Skin epidermis (tissue), 12 donors: ENCODE data around the gene EXOC3L2.
"Not testable (repeated sequence)": the region's sequence is repeated elsewhere in the genome, so short reads cannot be mapped to it uniquely, and the experiment has no call there.

ENCODE experiments used
- H3K27ac ChIP-seq, 21 experiments: fragments of 200-600 bp; sonication (generic) in 11 of 21; one replicate each; pipeline ENCODE4 v1.5.0; 2020; ENCODE audit warnings: mild to moderate bottlenecking in 3 of 21, inconsistent platforms in 2 of 21, moderate library complexity in 2 of 21
- H3K4me3 ChIP-seq, 7 experiments: fragments of 200-600 bp; sonication (generic) in 2 of 7; one replicate each; pipeline ENCODE4 v1.5.0; 2020; ENCODE audit warnings: inconsistent platforms in 2 of 7, mild to moderate bottlenecking in 2 of 7, moderate library complexity in 1 of 7

The EXOC3L2 gene

DNA sequence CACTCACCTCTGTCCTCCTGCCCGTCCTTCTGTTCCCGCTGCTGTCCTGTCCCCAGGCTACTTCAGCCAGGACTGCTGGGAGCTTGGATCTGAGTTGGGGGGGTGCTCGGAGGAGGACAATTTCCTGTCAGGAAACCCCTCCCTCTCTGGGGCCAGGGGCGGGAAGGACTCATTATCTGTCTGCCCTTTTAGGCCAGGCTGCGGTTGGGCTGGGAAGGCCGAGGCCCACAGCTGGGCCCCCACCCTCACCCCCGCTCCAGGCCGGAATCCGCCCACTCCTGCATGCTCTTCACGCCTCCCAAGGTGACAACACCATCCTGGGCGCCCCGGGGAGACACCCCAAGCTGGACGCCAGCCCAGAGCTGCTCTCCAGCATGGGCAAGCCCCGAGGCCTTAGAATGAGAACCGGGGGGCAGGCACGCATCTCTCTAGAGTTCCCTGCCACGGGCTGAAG lies at the start of gene EXOC3L2:
Gene EXOC3L2 (minus strand): TSS at position 74 of the 454 bp plus-strand sequence. CDS start 6,362 bp downstream, outside the sequence.
- peak within 1 kb of the TSS in 4 of 21 experiments; percentile 22 to 57 (median 33) for H3K27ac ChIP-seq
- H3K4me3 ChIP-seq: peak within 1 kb of the TSS in 1 of 7 experiments; percentile 1

DNA sequence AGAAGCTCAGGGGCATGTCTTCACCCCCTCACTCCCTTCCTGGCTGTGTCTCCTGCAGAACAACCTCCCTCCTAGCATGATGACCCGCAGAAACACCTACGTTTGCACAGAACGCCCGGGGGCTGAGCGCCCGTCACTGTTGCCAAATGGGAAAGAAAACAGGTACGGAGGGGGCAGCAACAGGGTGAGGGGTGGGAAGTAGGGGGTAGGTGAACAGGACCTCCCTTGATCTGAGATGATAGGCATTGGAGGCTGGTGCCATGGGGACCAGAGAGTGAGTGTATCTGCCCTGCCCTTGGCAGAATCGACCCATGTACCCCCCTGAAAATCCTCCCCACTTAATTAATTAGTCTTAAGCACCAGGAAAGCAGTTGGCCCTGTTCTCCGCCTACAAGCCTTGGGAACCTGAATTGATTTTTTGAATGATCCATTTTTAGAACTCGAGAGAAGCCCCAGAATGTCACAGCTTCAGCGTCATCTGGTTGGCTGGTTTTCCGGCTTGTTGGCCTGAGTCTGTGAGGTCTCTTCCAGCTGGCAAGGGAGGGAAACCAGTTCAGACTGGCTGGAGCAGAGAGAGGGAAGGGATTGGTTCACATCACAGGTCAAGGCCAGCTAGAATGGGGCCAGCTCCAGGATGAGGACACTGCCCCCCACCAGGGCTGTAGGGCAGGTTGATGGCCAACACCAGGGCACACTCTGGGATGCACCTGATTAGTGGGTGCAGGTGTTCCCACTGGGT lies 49.3 kb upstream of the EXOC3L2 start:
- Histone ChIP-seq H3K27ac (peak overlapping the region in 4 of 21 experiments; percentile 3 to 54 (median 30)), H3K4me3 (no peak overlapping the region)

DNA sequence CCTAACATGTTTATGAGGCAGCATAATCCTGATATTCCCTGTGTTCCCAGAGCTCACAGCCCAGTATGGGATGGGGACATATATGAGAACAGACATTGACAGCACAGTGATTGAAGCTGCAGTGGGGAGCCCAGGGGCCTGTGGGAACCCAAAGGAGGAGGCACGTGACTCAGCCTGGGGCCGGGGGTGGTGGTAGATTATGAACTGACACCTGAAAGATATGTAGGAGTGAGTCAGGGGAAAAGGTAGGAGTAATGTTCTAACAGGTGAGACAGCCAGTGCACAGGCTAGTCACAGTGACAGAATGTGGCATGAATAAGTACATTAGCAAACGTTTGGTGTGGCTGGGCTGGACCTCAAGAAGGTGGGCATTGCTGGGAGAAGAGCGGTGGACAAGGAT lies 48.5 kb upstream of the EXOC3L2 start:
- Histone ChIP-seq H3K27ac (peak overlapping the region in 2 of 21 experiments; percentile 37 to 54), H3K4me3 (no peak overlapping the region)

DNA sequence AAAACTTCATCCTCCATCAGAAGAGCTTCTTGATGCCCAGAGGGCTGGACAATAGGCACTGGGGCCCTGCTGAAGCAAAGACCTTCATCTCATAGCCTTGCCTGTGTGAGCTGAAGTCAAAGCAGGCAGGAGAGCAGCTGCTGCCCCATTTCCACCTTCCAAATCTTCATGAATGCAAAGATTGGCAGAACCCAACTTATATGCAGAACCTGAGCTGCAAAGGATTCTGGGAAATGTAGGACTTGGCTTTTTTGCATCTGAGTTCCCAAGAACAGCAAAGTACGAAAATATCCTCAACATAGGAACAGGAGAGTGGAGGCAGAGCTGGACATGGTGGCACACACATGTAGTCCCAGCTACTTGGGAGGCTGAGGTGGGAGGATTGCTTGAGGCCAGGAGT lies 46.6 kb upstream of the EXOC3L2 start:
- no peak overlapping the region for H3K27ac ChIP-seq
- no peak overlapping the region for H3K4me3 ChIP-seq

DNA sequence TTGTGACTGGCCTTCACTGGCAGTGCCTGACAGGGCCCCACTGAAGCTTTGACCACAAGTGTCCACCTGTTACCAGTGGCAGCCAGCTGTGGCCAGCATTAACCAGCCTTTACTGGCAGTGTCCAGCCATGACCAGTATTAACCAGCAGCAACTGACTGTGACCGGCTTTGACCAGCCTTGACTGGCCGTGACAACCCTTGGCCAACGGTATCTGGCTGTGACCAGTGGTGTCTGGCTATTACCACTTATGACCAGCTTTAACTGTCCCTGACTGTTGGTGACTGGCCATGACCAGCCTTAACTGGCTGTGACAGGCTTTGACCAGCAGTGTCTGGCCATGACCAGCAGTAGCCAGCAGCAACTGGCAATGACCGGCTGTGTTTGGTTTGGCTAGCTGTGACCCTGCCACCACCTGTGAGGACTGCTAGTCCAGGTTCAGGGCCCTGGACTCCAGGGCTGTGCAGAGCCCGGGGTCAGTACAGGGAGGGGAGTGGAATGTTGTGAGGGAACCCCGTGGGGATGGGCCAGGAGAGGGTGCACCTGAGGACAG lies 45.2 kb upstream of the EXOC3L2 start:
- Histone ChIP-seq H3K4me3 (no peak overlapping the region), H3K27ac (no peak overlapping the region)

DNA sequence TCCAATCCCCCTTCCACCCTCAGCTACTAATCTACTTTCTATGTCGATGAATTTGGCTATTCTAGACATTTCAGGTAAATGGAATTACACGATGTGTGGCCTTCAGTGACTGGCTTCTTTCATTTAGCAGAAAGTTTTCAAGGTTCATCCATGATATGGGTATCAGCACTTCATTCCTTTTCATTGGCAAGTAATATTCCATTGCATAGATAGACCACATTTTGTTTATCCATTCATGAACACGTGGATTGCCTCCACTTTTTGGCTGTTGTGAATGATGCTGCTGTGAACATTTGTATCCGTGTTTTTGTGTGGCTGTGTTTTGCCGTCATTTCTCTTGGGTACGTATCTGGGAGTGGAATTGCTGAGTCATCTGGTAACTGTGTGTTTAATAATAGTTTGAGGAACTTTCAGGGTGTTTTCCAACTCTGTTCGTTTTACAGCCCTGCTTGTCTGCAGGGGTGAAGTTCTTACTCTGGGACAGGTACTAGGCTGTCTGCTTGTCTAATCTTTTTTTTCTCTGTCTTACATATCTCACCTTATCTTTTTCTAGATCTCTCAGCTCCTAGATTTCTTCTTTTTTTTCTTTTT lies 38.3 kb upstream of the EXOC3L2 start:
- H3K27ac ChIP-seq: no peak overlapping the region
- H3K4me3 ChIP-seq: no peak overlapping the region

DNA sequence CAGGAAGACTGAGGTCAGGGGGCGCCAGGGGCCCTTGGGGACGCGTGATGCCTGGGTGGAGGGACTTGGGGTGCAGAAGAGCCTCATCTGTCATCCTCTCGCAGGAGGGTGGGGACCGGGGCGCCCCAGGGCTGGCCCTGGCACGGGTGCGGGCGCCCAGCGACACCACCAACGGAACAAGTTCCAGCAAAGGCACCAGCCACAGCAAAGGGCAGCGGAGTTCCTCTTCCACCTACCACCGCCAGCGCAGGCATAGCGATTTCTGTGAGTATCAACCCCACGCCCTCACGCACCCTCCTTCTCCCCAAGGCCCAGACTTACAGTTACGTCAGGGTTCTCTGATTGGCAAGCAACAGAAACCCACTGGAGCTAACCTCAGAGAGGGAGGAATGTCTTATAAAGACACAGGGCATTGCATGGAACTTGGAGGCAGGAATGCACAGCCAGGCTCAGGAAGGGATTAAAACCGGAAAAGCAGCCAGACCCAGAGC lies 35.3 kb upstream of the EXOC3L2 start:
- Histone ChIP-seq H3K27ac (peak overlapping the region in 1 of 21 experiments; percentile 35), H3K4me3 (no peak overlapping the region)

DNA sequence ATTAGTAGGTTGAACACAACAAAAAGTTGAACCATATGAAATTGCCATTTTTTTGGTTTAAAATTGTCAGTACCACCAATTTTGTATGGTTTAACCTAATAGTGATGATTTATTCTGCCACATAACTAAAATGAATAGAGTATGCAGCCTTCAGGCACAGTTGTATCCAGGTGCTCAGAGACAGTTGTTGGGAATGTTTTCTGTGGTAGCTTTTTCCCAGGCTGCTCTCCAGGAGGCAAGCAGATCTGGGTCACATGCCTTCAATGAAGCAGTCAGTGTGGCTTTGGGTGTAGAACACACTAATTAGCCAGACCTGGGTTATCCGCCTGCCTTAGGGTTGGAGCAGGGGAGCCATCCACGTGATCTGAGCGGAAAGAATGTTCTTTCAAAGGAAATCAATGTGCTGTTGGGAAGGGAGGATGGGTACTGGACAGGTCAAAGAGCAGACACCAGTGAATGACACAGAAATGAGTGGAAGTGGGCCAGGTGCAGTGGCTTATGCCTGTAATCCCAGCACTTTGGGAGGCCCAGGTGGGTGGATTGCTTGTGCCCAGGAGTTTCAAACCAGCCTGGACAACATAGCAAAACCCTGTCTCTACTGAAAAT lies 34.5 kb upstream of the EXOC3L2 start:
- H3K27ac ChIP-seq: no peak overlapping the region
- H3K4me3 ChIP-seq: no peak overlapping the region

DNA sequence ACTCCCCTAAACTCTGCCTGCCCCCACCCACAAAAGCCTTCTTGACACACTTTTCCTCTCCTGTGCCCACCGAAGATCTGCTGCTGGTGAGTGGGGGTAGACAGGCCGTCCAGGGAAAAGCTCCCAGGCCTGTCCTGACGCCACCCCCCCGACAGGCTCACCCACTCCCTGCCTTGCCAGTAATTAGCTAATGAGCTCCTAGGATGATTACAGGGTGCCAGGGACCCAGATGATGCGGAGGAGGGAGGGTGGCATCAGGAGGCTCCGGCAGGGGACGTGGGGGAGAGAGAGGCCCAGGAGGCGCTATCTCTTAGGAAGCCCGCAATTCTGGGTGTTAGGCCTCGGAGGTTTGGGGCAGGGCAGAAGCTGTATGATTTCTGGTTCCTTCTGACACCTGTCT lies 32.9 kb upstream of the EXOC3L2 start:
- Histone ChIP-seq H3K27ac (no peak overlapping the region), H3K4me3 (no peak overlapping the region)

DNA sequence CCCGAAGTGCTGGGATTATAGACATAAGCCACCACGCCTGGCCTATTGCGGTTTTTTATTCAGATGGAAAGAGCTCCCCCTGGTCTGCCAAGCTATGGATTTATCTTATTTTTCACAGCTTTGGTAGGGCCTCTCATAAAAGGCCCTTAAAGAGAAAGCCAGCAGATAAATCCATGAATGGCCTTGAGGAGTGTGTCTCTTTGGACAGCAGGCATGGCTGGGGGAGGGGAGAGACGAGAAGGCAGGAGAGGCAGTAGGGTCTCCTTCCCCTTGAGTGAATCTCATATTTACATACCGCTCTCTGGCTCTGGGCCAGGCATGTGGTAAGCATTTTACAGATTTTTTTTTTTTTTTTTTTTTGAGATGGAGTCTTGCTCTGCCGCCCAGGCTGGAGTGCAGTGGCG lies 31.1 kb upstream of the EXOC3L2 start:
- H3K27ac ChIP-seq: no peak overlapping the region

DNA sequence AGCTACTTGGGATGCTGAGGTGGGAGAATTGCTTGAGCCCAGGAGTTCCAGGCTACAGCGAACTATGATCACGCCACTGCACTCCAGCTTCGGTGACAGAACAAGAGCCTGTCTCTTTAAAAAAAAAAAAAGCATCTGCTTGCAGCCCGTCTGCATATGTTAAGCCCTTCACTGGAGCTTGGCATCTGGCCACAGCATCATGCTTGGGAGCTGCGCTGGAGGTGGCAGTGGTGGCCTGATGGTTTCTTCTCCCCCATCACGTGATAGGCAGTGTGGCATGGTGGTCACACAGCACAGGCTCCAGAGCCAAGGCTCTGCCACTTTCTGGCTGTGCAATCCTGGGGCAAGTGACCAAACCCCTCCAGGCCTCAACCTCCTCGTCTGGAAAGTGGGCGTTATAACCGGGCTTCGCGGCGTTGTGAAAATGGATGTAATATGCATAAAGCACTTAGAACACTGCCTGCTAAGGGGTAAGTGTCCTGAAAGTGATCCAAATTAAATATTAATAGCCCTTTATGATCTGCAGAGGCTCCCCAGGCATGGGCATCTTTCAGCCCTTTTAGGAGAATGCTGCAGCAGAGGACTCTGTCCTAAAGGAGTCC lies 30.3 kb upstream of the EXOC3L2 start:
- Histone ChIP-seq H3K27ac (no peak overlapping the region), H3K4me3 (no peak overlapping the region)

More for the DNA sequence above, 31.1 kb upstream of the EXOC3L2 start:
- H3K4me3 ChIP-seq: no peak overlapping the region

DNA sequence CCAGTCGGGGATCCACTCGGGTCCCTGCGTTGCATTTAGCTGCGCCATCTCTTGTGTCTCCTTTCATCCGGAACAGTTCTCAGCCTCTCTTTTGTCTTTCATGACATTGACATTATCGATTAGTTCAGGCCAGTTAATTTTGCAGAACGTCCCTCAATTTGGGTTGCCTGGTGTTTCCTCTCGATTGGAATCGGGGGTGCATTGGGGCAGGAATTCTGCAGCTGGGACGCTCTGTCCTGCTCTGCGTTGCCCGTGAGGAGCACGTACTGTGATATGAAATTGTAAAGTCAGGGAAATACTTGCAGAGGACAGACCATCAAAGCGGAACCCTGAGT lies 28.3 kb upstream of the EXOC3L2 start:
- H3K27ac ChIP-seq: no peak overlapping the region
- H3K4me3 ChIP-seq: no peak overlapping the region

DNA sequence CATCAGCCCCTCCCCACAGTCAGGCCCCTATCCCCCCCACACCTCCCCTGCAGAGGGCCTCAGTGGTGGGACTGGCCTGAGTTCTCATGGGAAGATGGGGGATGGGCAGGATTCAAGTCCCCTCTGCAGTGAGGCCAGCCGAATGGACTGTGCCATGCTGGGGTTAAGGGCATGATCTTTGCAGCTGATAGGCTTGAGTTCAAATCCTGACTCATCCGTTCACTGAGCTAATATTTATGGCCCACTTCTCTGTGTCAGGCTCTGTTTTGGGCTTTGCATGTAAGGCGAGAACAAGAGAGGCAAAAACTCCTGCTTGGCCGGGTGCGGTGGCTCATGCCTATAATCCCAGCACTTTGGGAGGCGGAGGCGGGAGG lies 26.5 kb upstream of the EXOC3L2 start:
- no peak overlapping the region for H3K4me3 ChIP-seq
- no peak overlapping the region for H3K27ac ChIP-seq

DNA sequence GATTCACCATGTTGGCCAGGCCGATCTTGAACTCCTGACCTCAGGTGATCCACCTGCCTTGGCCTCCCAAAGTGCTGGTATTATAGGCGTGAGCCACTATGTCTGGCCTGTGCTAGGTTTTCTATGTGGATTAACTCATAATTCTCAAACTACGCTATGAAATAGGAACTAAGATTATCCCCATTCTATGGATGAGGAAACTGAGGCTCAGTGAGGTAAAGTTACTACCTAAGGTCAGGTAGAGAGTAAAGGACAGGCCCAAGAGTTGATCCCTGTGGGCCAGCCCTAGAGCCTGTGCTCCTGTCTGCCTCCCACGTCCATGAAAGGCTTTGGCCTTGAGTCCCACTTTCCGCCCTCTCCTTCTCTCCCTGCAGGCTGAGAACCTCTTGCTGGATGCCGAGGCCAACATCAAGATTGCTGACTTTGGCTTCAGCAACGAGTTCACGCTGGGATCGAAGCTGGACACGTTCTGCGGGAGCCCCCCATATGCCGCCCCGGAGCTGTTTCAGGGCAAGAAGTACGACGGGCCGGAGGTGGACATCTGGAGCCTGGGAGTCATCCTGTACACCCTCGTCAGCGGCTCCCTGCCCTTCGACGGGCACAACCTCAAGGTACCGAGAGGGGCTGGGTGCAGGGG lies 26.0 kb upstream of the EXOC3L2 start:
- H3K4me3 ChIP-seq: no peak overlapping the region
- H3K27ac ChIP-seq: no peak overlapping the region

DNA sequence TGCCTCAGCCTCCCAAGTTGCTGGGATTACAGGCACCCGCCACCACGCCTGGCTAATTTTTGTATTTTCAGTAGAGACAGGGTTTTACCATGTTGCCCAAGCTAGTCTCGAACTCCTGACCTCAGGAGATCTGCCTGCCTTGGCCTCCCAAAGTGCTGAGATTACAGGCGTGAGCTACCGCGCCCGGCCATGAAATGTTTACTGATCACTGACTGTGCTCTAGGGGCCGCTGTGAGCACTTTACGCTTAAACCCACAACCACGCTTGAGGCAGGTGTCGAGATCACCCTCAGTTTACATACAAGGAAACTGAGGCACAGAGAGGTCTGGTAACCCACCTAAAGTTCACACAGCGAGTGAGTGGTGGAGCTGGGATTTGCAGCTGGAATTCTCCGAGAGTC lies 24.7 kb upstream of the EXOC3L2 start:
- not testable (repeated sequence) for H3K27ac ChIP-seq, H3K4me3 ChIP-seq

DNA sequence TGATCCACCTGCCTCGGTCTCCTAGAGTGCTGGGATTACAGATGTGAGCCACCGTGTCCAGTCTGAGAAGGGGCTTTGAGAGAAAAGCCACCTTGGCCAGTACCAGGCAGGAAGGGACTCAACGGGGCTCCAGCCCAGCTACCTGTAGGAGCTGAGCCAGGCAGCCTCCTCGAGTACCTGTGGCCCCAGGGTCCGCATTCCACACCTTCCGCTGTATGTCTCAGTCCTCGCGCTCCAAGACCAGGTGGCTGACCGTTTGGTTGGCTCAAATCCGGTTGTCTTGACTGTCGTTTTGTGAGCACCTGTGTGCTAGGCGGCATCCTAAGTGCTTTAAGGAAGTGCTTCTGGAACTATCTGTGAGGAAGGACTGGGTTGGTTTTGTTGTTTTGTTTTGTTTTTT lies 22.1 kb upstream of the EXOC3L2 start:
- no peak overlapping the region for H3K4me3 ChIP-seq
- H3K27ac ChIP-seq: no peak overlapping the region

DNA sequence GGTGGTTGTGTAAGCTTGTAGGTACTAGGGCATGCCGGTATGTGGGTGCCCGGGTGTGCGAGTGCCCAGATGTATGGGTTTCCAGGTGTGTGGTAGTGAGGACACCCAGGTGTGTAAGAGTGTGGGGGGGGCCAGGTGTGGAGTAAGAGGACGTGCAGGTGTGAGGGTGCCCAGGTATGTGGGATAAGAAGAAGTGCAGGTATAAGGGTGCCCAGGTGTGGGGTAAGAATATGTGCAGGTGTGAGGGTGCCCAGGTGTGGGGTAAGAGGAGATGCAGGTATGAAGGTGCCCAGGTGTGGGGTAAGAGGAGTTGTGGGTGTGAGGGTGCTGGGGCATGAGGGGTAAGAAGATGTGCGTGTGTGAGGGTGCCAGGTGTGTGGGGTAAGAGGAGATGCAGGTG lies 20.2 kb upstream of the EXOC3L2 start:
- H3K4me3 ChIP-seq: no peak overlapping the region
- no peak overlapping the region for H3K27ac ChIP-seq

DNA sequence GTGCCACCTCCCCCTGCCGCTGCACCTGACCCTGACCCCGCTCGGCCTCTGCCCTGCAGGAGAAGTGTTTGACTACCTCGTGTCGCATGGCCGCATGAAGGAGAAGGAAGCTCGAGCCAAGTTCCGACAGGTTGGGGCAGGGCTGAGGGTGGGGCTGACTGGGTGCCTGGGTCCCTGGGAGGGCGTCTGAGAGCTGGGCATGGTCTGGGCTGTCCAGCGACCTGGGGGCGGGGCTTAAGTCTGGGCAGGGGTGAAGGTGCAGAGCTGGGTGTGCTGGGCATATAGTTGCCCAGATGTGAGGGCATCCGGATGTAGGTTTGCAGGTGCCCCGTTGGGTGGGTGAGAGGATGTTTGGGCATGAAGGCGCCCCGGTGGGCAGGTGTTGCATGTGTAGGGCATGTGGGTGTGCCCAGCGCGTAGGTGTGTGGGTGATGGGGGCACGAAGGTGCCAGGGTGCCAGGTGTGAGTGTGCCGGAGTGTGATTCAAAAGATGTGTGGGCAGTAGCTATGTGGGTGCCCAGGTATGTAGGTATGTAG lies 19.6 kb upstream of the EXOC3L2 start:
- H3K4me3 ChIP-seq: no peak overlapping the region
- H3K27ac ChIP-seq: no peak overlapping the region

DNA sequence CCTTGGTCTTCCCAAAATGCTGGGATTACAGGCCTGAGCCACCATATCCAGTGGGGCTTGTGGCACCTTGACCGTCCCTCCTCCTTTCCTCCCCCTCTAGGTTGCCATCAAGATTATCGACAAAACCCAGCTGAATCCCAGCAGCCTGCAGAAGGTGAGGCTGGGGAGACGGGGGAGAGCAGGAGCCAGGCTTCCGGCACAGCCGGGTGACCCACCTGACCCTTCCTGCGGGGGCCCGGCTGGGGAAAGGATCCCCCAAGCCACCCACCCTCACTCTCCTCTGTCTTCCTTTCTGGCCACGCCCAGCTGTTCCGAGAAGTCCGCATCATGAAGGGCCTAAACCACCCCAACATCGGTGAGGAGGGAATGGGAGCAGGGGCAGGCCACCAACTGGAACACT lies 17.8 kb upstream of the EXOC3L2 start:
- H3K4me3 ChIP-seq: no peak overlapping the region
- H3K27ac ChIP-seq: no peak overlapping the region

DNA sequence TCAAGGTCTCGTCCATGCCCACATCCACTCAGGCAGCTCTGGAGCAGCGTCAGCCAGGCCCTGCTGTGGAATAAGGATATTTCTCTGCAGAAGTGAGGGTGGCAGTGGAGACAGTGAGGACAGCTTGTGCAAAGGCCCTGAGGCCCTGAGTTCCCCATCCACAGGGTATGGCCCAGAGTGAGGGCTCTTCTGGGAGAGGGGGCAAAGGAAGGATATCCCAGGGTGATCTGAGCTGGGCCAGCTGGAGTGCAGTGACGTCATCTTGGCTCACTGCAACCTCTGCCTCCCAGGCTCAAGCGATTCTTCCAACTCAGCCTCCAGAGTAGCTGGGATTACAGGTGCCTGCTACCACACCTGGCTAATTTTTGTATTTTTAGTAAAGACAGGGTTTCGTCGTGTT lies 17.4 kb upstream of the EXOC3L2 start:
- H3K27ac ChIP-seq: no peak overlapping the region
- H3K4me3 ChIP-seq: no peak overlapping the region
